ENCODE measurements around the gene INTS6L. TPM values are rescaled to one million over a fixed set of nuclear protein-coding genes. Genes with fewer than 3 reads are reported as not detected.

The INTS6L gene
- total RNA-seq, 4 donors from 2014 or later: 4.9 to 11.0 (median 7.7) TPM

- Histone ChIP-seq H3K4me1 (peaks cover 5 to 7% of the 10 kb centered on the region in 2 donors), H3K4me3 (replicated peaks in 1 of 3) (no peak overlapping the region), H3K36me3 (no peaks in the 10 kb centered on the region), H3K27ac (no peak overlapping the region), H3K9me3 (no peaks in the 10 kb centered on the region), H3K27me3 (no peaks in the 10 kb centered on the region)
- TF ChIP-seq POLR2A (IDR thresholded peaks at IDR 0.05) (no peak), CTCF (IDR thresholded peaks at IDR 0.05) (no peak)
- peak; percentile 43 to 52 for DNase-seq
- 28 to 45% methylated on average over 5 of the region's 5 CpGs for WGBS, 2 donors
- intact Hi-C loops (cut with DNase I): no loop called here
These were observed 24.0 kb downstream of the INTS6L start for GRCh38 chrX:135544338-135544948.

GRCh38 chrX:135547767-135548166 lies 27.3 kb downstream of the INTS6L start:
- H3K27ac ChIP-seq: no peak overlapping the region
- TF ChIP-seq CTCF (IDR thresholded peaks at IDR 0.05) (no peak), POLR2A (IDR thresholded peaks at IDR 0.05) (no peak)
- peaks cover 5 to 7% of the 10 kb centered on the region in 2 donors for H3K4me1 ChIP-seq
- no peak overlapping the region for H3K4me3 ChIP-seq (replicated peaks in 1 of 3)
- H3K9me3 ChIP-seq: no peaks in the 10 kb centered on the region
- 96 to 98% methylated on average over 4 of the region's 4 CpGs for WGBS, 2 donors
- no peak for DNase-seq
- no peaks in the 10 kb centered on the region for H3K36me3 ChIP-seq
- intact Hi-C loops (cut with DNase I): no loop called here
- no peaks in the 10 kb centered on the region for H3K27me3 ChIP-seq

GRCh38 chrX:135549519-135549918 lies 29.1 kb downstream of the INTS6L start:
- TF ChIP-seq POLR2A (IDR thresholded peaks at IDR 0.05) (no peak), CTCF (IDR thresholded peaks at IDR 0.05) (no peak)
- WGBS, 2 donors: 49 to 73% methylated on average over 2 of the region's 2 CpGs
- H3K4me3 ChIP-seq (replicated peaks in 1 of 3): no peak overlapping the region
- no peaks in the 10 kb centered on the region for H3K27me3 ChIP-seq
- intact Hi-C loops (cut with DNase I): no loop called here
- DNase-seq: no peak
- no peaks in the 10 kb centered on the region for H3K9me3 ChIP-seq
- no peaks in the 10 kb centered on the region for H3K36me3 ChIP-seq
- no peak overlapping the region for H3K27ac ChIP-seq
- H3K4me1 ChIP-seq: peaks cover 0 to 3% of the 10 kb centered on the region in 2 donors

- Histone ChIP-seq H3K27ac (no peak overlapping the region), H3K4me1 (no peaks in the 10 kb centered on the region), H3K36me3 (no peaks in the 10 kb centered on the region), H3K4me3 (replicated peaks in 1 of 3) (no peak overlapping the region), H3K27me3 (no peaks in the 10 kb centered on the region), H3K9me3 (no peaks in the 10 kb centered on the region)
- WGBS, 2 donors: 80 to 91% methylated on average over 3 of the region's 3 CpGs
- intact Hi-C loops (cut with DNase I): no loop called here
- no peak for DNase-seq
- TF ChIP-seq POLR2A (IDR thresholded peaks at IDR 0.05) (no peak), CTCF (IDR thresholded peaks at IDR 0.05) (no peak)
These were observed 35.6 kb downstream of the INTS6L start for GRCh38 chrX:135556055-135556454.

- no peak for TF ChIP-seq CTCF (IDR thresholded peaks at IDR 0.05)
- TF ChIP-seq POLR2A (IDR thresholded peaks at IDR 0.05): no peak
- intact Hi-C loops (cut with DNase I): no loop called here
- WGBS, 2 donors: 98 to 100% methylated on average over 2 of the region's 2 CpGs
These were observed 36.9 kb downstream of the INTS6L start for GRCh38 chrX:135557344-135557743.

More at GRCh38 chrX:135557344-135557743, 36.9 kb downstream of the INTS6L start:
- DNase-seq: no peak
- Histone ChIP-seq H3K27me3 (no peaks in the 10 kb centered on the region), H3K36me3 (no peaks in the 10 kb centered on the region), H3K4me3 (replicated peaks in 1 of 3) (no peak overlapping the region), H3K4me1 (no peaks in the 10 kb centered on the region), H3K9me3 (no peaks in the 10 kb centered on the region), H3K27ac (no peak overlapping the region)
